HTR-8/SVneo (cell line): ENCODE measurements around the gene AKAP5.

ENCODE experiments used
- DNase-seq: peaks from one replicate; pipeline ENCODE4 v3.0.0; 2011; ENCODE audit warnings: low spot score, mixed read lengths; ENCODE audit not compliant: insufficient read length
- FAIRE-seq: peaks from 2 replicates; lab custom pipeline; 2011; peaks lifted over from hg19 to GRCh38; lab: Jason Lieb, UNC

Gene AKAP5, protein sequence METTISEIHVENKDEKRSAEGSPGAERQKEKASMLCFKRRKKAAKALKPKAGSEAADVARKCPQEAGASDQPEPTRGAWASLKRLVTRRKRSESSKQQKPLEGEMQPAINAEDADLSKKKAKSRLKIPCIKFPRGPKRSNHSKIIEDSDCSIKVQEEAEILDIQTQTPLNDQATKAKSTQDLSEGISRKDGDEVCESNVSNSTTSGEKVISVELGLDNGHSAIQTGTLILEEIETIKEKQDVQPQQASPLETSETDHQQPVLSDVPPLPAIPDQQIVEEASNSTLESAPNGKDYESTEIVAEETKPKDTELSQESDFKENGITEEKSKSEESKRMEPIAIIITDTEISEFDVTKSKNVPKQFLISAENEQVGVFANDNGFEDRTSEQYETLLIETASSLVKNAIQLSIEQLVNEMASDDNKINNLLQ

DNA sequence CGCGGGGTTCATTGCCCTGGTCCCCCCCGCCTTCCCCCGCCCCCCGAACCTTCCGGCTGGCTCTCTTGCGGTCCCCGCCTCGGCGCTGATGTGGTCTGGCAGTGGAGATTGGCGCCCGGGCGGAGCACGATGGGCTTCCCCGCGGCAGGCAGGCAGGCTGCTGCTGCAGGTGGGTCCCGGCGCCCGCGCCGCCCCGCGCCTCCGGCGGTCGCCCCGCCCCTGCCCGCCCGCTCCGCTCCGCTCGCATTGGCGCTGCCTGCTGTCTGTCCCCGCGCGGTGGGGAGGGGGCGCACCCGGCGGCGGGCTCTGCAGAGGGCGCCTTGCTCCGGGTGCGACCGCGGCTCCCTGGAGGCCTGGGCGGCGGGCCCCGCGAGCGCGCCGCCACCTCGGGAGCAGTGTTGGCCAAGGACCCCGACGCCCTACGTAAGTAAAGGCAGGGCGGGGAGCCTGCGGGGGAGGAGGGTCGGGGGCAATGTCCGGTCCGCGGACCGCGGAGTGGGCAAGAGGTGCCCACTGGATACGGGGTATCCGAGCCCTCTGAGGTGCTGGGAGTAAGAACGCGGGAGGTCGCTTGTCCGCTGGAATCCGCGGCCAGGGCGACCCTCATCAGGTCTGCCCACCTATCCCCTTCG lies at the start of gene AKAP5:
AKAP5 (plus strand) TSS at position 309 of the 632 bp plus-strand sequence. CDS start 2,896 bp downstream, outside the sequence.
- peak; percentile 99 for DNase-seq
- FAIRE-seq: peak; percentile 99

- no peak for DNase-seq
- peak; percentile 72 for FAIRE-seq
Observed at GRCh38 chr14:64416348-64416932, 48.9 kb upstream of the AKAP5 start.

DNA sequence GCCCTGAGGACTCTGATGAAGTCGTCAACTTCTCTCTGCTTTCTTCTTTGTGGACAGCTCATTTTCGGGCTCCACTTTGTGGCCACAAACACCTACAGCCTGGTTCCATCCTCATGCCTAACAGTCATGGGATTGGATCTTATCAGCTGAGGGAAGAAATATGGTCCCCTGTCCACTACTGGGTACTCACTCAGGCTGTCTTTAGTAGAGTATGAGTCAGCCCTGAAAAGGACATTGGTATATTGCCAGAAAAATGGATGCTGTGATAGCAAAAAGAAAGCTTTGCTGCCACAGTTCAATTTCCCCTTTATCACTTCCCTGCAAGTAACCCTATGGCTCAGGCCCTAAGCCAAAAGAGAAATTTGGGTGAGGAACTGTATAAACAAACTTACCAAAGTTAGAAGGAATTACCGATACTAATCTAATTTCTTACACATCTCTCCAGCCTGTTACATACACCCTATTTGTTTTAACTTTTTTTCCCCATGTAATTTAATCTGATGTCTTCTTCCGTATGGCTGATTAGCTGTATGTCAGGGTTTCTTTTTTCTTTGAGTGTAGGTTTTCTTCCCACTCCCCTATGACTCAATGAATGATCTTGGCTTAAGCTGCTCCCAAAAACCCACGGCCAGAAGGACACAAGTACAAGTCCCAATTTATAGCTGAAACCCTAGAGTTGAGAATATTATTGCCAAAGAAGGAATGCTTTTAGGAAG lies 48.1 kb upstream of the AKAP5 start:
- no peak for DNase-seq
- FAIRE-seq: peak; percentile 94

GRCh38 chr14:64417771-64418125 lies 47.6 kb upstream of the AKAP5 start:
- peak; percentile 92 for FAIRE-seq
- no peak for DNase-seq

- DNase-seq: no peak
- FAIRE-seq: no peak
Observed at GRCh38 chr14:64419003-64419402, 46.3 kb upstream of the AKAP5 start.

GRCh38 chr14:64421166-64421565 lies 44.1 kb upstream of the AKAP5 start:
- peak; percentile 100 for FAIRE-seq
- peak; percentile 100 for DNase-seq

GRCh38 chr14:64422005-64422404 lies 43.3 kb upstream of the AKAP5 start:
- FAIRE-seq: no peak
- DNase-seq: no peak

DNA sequence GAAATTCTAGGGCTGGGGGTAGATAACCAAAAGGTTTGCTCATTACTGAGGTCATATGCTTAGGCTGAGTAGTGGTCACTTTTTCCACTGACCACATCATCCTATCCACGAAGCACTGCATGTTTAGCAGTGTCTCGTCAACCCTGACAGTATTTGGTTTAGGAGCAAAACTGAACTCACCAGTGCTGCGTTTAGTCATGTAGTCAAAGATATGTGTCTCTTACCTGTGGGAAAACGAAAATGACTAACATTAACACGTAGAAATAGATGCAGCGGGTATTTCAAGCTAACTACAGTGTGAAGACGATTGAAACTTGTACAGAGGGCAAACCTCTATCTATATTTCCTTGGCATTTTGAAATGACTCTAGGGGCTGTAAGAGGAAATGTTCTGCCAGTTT lies 42.5 kb upstream of the AKAP5 start:
- FAIRE-seq (peak; percentile 98), DNase-seq (no peak)

DNA sequence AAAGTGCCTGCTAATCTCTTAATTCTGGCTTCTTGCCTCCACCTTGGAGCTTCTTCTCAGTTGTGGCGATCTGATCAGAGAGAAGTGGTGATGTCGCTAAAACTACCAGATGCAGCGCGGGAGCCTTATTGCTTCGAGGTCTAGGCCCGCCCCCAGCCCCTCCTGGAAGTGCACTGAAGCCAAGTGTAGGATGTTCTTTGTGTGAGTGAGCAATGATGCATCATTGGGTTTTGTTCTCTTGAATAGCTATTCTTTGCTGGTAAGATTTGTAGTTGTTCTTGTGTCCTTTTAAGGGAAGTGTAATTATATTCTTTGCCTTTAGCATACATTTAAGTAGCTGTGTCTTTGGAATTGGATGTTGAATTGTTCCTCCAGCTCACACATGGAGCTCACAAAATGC lies 41.3 kb upstream of the AKAP5 start:
- FAIRE-seq: peak; percentile 97
- no peak for DNase-seq

- no peak for DNase-seq
- no peak for FAIRE-seq
Observed at GRCh38 chr14:64434528-64434927, 30.8 kb upstream of the AKAP5 start.

- DNase-seq (peak; percentile 97), FAIRE-seq (peak; percentile 99)
Observed at GRCh38 chr14:64438181-64438841, 27.0 kb upstream of the AKAP5 start.

DNA sequence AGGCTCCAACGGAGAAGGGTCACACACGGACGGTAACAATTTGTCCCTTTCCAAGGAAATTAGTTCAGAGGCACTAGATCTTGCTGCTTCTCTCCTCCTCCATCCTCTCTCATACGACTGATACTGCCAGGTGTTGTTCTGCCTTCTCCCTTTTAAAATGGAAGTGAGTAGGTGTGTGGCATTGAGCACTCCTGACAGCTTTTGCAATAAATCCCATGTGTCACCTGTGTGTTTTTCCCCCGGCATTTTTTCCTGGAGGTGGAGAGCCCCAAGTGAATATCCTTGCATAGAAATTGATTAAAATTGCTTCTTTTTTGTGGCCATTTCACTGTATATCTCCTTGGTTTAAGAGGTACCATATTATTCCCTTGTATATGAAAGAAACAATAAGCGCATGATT lies 26.2 kb upstream of the AKAP5 start:
- FAIRE-seq: no peak
- DNase-seq: no peak

- peak; percentile 72 for FAIRE-seq
- DNase-seq: no peak
Observed at GRCh38 chr14:64440494-64440893, 24.8 kb upstream of the AKAP5 start.

GRCh38 chr14:64442300-64442988 lies 22.9 kb upstream of the AKAP5 start:
- FAIRE-seq: no peak
- no peak for DNase-seq

GRCh38 chr14:64444140-64444539 lies 21.2 kb upstream of the AKAP5 start:
- no peak for FAIRE-seq

GRCh38 chr14:64444984-64445845 lies 20.1 kb upstream of the AKAP5 start:
- peak; percentile 96 for DNase-seq
- peak; percentile 99 for FAIRE-seq

More at GRCh38 chr14:64444140-64444539, 21.2 kb upstream of the AKAP5 start:
- DNase-seq: no peak

DNA sequence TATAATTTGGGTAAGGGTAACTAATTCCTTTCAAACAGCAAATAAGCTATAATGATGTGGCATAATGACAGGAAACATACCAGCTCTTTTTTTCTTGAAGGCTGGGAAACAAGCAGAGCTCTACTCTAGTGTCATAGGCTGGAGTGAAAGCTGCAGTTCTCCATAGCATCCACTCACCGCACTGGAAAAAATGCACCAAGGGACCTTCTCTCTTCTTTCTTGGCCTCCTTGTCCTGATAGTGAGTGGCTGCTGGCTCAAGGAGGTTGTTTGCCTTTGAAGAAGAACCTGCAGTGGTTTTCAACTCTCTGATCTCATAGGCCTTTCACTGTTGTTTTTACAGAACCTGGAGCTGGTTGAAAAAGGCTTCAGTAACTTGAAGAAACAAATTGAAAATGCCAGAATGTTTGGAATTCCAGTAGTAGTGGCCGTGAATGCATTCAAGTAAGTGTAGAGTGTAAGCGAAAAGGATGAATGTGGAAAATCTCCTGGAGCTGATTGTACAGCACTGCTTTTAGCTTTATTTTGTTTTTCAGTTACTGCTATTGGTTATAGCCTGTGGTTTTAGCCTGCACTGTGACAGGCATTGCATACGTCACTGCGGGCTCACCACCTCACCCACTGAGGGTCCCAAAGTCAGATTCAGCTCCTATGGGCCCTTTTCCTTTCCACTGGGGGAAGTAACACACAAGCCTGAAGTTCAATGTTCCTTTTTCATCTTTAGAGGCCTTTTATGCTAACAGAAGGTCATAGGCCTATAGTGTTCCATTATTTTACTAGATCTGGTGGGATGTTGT lies 17.2 kb upstream of the AKAP5 start:
- FAIRE-seq: peak; percentile 77
- no peak for DNase-seq

DNA sequence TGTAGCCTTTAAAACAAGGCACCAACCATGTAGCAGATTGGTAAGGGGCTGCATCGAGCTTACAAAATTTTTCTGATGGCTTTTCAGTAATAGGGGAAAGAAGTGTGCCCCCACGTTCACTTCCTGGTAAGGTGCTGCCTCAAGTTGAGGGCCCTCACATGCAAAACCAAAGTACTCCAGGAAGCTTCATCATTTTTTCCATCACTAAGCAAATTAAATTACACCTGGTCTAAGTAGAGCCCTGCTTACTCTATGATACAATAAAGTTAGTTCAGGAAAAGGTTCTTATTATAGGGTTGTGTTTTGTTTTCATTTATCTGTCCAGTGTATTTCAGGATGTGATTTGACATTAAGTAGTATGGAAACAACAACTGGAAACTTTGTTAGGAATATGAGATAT lies 15.0 kb upstream of the AKAP5 start:
- no peak for FAIRE-seq
- DNase-seq: no peak
